GM20431 (cell line): ENCODE results near the gene CENPX.
"Not testable (repeated sequence)": the region's sequence is repeated elsewhere in the genome, so short reads cannot be mapped to it uniquely, and the experiment has no call there.

Experiments used
- in situ Hi-C: fragments of 300-500 bp; cut with MseI, MboI; formaldehyde crosslinking; loops from one replicate; pipeline ENCODE4 v1.15.0; 2020; ENCODE audit warnings: low sequenced_read_pairs; ENCODE audit not compliant: unreplicated experiment

Gene CENPX

GRCh38 chr17:81986606-81987005 lies 36.1 kb downstream of the CENPX start:
- in situ Hi-C loops, result no loop called here

- in situ Hi-C loops, result no loop called here
These were observed 37.8 kb downstream of the CENPX start for GRCh38 chr17:81984773-81985410.

- in situ Hi-C loops, result no loop called here
These were observed 38.9 kb downstream of the CENPX start for GRCh38 chr17:81983639-81984373.

GRCh38 chr17:81983011-81983638 lies 39.6 kb downstream of the CENPX start:
- in situ Hi-C loops, result no loop called here

GRCh38 chr17:81981511-81981910 lies 41.2 kb downstream of the CENPX start:
- in situ Hi-C loops, result not testable (repeated sequence)

- in situ Hi-C loops, result no loop called here
These were observed 41.9 kb downstream of the CENPX start for GRCh38 chr17:81980707-81981343.

GRCh38 chr17:81980122-81980521 lies 42.6 kb downstream of the CENPX start:
- in situ Hi-C loops, result no loop called here

- in situ Hi-C loops, result no loop called here
These were observed 44.0 kb downstream of the CENPX start for GRCh38 chr17:81978524-81979298.

GRCh38 chr17:81977211-81977808 lies 45.4 kb downstream of the CENPX start, which contains the start of gene ASPSCR1:
Gene ASPSCR1 (plus strand): TSS chr17:81977629. CDS start chr17:81977647, 18 bp downstream.
- in situ Hi-C loops, result no loop called here

- in situ Hi-C loops, result no loop called here
These were observed 46.1 kb downstream of the CENPX start for GRCh38 chr17:81976332-81977210.

GRCh38 chr17:81973432-81973831 lies 49.2 kb downstream of the CENPX start:
- in situ Hi-C loops, result no loop called here

GRCh38 chr17:81968850-81969812 lies 53.5 kb downstream of the CENPX start:
- in situ Hi-C loops, result no loop called here
